Measurements from ENCODE around the gene SLC44A4. TPM values are rescaled to one million over a fixed set of nuclear protein-coding genes. Genes with fewer than 3 reads are reported as not detected.

Gene SLC44A4
- total RNA-seq, 1 donor from 2014 or later = not detected

Other genes with a start within 250 kb of the SLC44A4 start
- gene BAG6, start 226.3 kb downstream of the SLC44A4 start, total RNA-seq = 262 and 284 TPM in 2 replicates
- gene APOM, start 223.1 kb downstream of the SLC44A4 start, total RNA-seq = 1.9 and 2.0 TPM in 2 replicates
- 24.7 and 25.7 TPM in 2 replicates for gene C6orf47, start 218.2 kb downstream of the SLC44A4 start, total RNA-seq
- gene GPANK1, start 214.0 kb downstream of the SLC44A4 start, total RNA-seq = 29.3 and 30.0 TPM in 2 replicates
- gene CSNK2B, start 212.9 kb downstream of the SLC44A4 start, total RNA-seq = 219 and 224 TPM in 2 replicates
- 27.5 and 29.1 TPM in 2 replicates for gene LY6G5B, start 209.0 kb downstream of the SLC44A4 start, total RNA-seq
- 6.3 TPM in 2 replicates for gene LY6G5C, start 197.9 kb downstream of the SLC44A4 start, total RNA-seq
- 53.6 and 59.7 TPM in 2 replicates for gene ABHD16A, start 175.7 kb downstream of the SLC44A4 start, total RNA-seq
- not detected in 2 replicates for gene LY6G6F, start 172.1 kb downstream of the SLC44A4 start, total RNA-seq
- not detected in 2 replicates for gene LY6G6D, start 163.6 kb downstream of the SLC44A4 start, total RNA-seq
- 0.41 TPM in 1 of 2 replicates, not detected in the other for gene LY6G6C, start 157.3 kb downstream of the SLC44A4 start, total RNA-seq
- not detected in 2 replicates for gene MPIG6B, start 155.6 kb downstream of the SLC44A4 start, total RNA-seq
- gene DDAH2, start 149.7 kb downstream of the SLC44A4 start, total RNA-seq = 12.2 and 14.4 TPM in 2 replicates
- gene CLIC1, start 142.5 kb downstream of the SLC44A4 start, total RNA-seq = 517 and 529 TPM in 2 replicates
- gene MSH5, start 139.0 kb downstream of the SLC44A4 start, total RNA-seq = 47.8 and 51.5 TPM in 2 replicates
- 12.2 and 12.8 TPM in 2 replicates for gene SAPCD1, start 116.3 kb downstream of the SLC44A4 start, total RNA-seq
- 6.0 and 6.2 TPM in 2 replicates for gene VWA7, start 101.7 kb downstream of the SLC44A4 start, total RNA-seq
- 77.4 and 78.9 TPM in 2 replicates for gene VARS1, start 83.2 kb downstream of the SLC44A4 start, total RNA-seq
- gene LSM2, start 72.0 kb downstream of the SLC44A4 start, total RNA-seq = 85.4 and 89.3 TPM in 2 replicates
- gene HSPA1L, start 63.7 kb downstream of the SLC44A4 start, total RNA-seq = 3.7 TPM in 2 replicates
- 155 and 159 TPM in 2 replicates for gene HSPA1A, start 63.5 kb downstream of the SLC44A4 start, total RNA-seq
- gene HSPA1B, start 51.3 kb downstream of the SLC44A4 start, total RNA-seq = 82.7 and 85.0 TPM in 2 replicates
- 33.2 and 33.8 TPM in 2 replicates for gene NEU1, start 16.2 kb downstream of the SLC44A4 start, total RNA-seq
- gene EHMT2, start 18.7 kb upstream of the SLC44A4 start, total RNA-seq = 61.0 and 61.6 TPM in 2 replicates
- 2.0 and 2.2 TPM in 2 replicates for gene ZBTB12, start 23.1 kb upstream of the SLC44A4 start, total RNA-seq
- 0.12 and 1.7 TPM in 2 replicates for gene C2, start 48.7 kb upstream of the SLC44A4 start, total RNA-seq
- gene CFB, start 67.1 kb upstream of the SLC44A4 start, total RNA-seq = 0.22 and 0.59 TPM in 2 replicates
- 75.3 and 83.4 TPM in 2 replicates for gene NELFE, start 80.0 kb upstream of the SLC44A4 start, total RNA-seq
- gene SKIC2, start 80.2 kb upstream of the SLC44A4 start, total RNA-seq = 93.7 and 100 TPM in 2 replicates
- gene DXO, start 93.1 kb upstream of the SLC44A4 start, total RNA-seq = 19.9 and 20.8 TPM in 2 replicates
- 4.0 and 4.6 TPM in 2 replicates for gene C4A, start 103.1 kb upstream of the SLC44A4 start, total RNA-seq
- gene C4B, start 135.8 kb upstream of the SLC44A4 start, total RNA-seq = 4.2 and 4.6 TPM in 2 replicates
- gene CYP21A2, start 159.4 kb upstream of the SLC44A4 start, total RNA-seq = 1.0 and 1.4 TPM in 2 replicates
- gene TNXB, start 230.3 kb upstream of the SLC44A4 start, total RNA-seq = 5.5 and 6.1 TPM in 2 replicates
- 147 and 155 TPM in 2 replicates for gene ATF6B, start 249.2 kb upstream of the SLC44A4 start, total RNA-seq